GM23338 (cell line): ENCODE measurements around the gene KDM5C. TPM values are rescaled to one million over a fixed set of nuclear protein-coding genes. Genes with fewer than 3 reads are reported as not detected.

Source experiments
- ATAC-seq: fragments of 200-7000 bp; cut with Tn5 transposase; 3 replicates; pipeline ENCODE4 v1.9.1; 2020
- DNase-seq: peaks from one replicate; pipeline ENCODE4 v3.0.0-alpha.2; 2015; ENCODE audit warnings: low spot score
- H2AFZ ChIP-seq: fragments of 200-600 bp; sonication (generic); 2 replicates; pipeline ENCODE4 v1.8.0; 2016; ENCODE audit warnings: antibody characterized with exemption, mild to moderate bottlenecking, moderate library complexity
- H3F3A ChIP-seq: fragments of 200-600 bp; sonication (generic); replicated peaks from 2 replicates; pipeline ENCODE4 v1.8.0; 2017; ENCODE audit warnings: antibody characterized with exemption, mixed run types, low read depth
- H3K27ac ChIP-seq: fragments of 200-600 bp; sonication (generic); 2 replicates; pipeline ENCODE4 v1.6.1; 2016; ENCODE audit warnings: low read depth
- H3K27me3 ChIP-seq: fragments of 200-600 bp; sonication (generic); 2 replicates; pipeline ENCODE4 v1.8.0; 2016; ENCODE audit warnings: mild to moderate bottlenecking, mixed run types, moderate library complexity; ENCODE audit not compliant: insufficient read depth
- H3K36me3 ChIP-seq: fragments of 200-600 bp; sonication (generic); 2 replicates; pipeline ENCODE4 v1.8.0; 2016; ENCODE audit warnings: mild to moderate bottlenecking; ENCODE audit not compliant: insufficient read depth
- H3K4me1 ChIP-seq: fragments of 200-600 bp; sonication (generic); 2 replicates; pipeline ENCODE4 v1.8.0; 2016; ENCODE audit warnings: mild to moderate bottlenecking, moderate library complexity; ENCODE audit not compliant: insufficient read depth
- H3K4me2 ChIP-seq: fragments of 200-600 bp; sonication (generic); 2 replicates; pipeline ENCODE4 v1.7.1; 2017; ENCODE audit warnings: mixed run types
- H3K4me3 ChIP-seq: fragments of 200-600 bp; sonication (generic); 2 replicates; pipeline ENCODE4 v1.6.1; 2016; ENCODE audit warnings: mixed run types
- H3K79me2 ChIP-seq: fragments of 200-600 bp; sonication (generic); replicated peaks from 2 replicates; pipeline ENCODE4 v1.8.0; 2017; ENCODE audit warnings: mild to moderate bottlenecking; ENCODE audit not compliant: insufficient read depth
- H3K9me2 ChIP-seq: fragments of 200-600 bp; sonication (generic); 2 replicates; pipeline ENCODE4 v1.8.0; 2017; ENCODE audit not compliant: insufficient read depth
- H4K20me1 ChIP-seq: fragments of 200-600 bp; sonication (generic); replicated peaks from 2 replicates; pipeline ENCODE4 v1.8.0; 2017; ENCODE audit warnings: mild to moderate bottlenecking; ENCODE audit not compliant: insufficient read depth
- H3K27ac Mint-ChIP-seq: 2 replicates; pipeline ENCODE4 v1.8.0; 2020; ENCODE audit warnings: inconsistent platforms, mild to moderate bottlenecking, moderate library complexity, mixed read lengths
- H3K27me3 Mint-ChIP-seq: 3 replicates; pipeline ENCODE4 v1.8.0; 2022; ENCODE audit warnings: low read depth, mild to moderate bottlenecking, moderate library complexity, mixed read lengths, inconsistent platforms; ENCODE audit not compliant: insufficient read depth, poor library complexity
- H3K36me3 Mint-ChIP-seq: 3 replicates; pipeline ENCODE4 v1.8.0; 2021; ENCODE audit warnings: low read depth, mild to moderate bottlenecking, inconsistent platforms, moderate library complexity, mixed read lengths
- H3K4me1 Mint-ChIP-seq: 3 replicates; pipeline ENCODE4 v1.8.0; 2020; ENCODE audit warnings: mild to moderate bottlenecking, inconsistent platforms, mixed read lengths
- H3K4me3 Mint-ChIP-seq: 3 replicates; pipeline ENCODE4 v1.8.0; 2021; ENCODE audit warnings: moderate library complexity, mild to moderate bottlenecking, inconsistent platforms, mixed read lengths
- H3K9me3 Mint-ChIP-seq: 3 replicates; pipeline ENCODE4 v1.8.0; 2020; ENCODE audit warnings: moderate library complexity, mild to moderate bottlenecking, inconsistent platforms, mixed read lengths
- CTCF ChIP-seq, 2 experiments: fragments of 200-600 bp in 1 of 2; sonication (generic) in 1 of 2; conservative IDR thresholded peaks; 2 replicates each; pipeline versions ENCODE4 v1.5.1 to v1.6.1; 2016 to 2017; ENCODE audit warnings: antibody characterized with exemption in 2 of 2, low read depth in 2 of 2, mild to moderate bottlenecking in 2 of 2, moderate library complexity in 1 of 2
- NANOG ChIP-seq: IDR thresholded peaks from 2 replicates; pipeline ENCODE4 v1.6.1; 2016; ENCODE audit warnings: antibody characterized with exemption, borderline replicate concordance
- STAT1 ChIP-seq: IDR thresholded peaks from one replicate; pipeline ENCODE4 v1.6.1; 2016; ENCODE audit warnings: antibody characterized with exemption; ENCODE audit not compliant: unreplicated experiment
- ZNF114 ChIP-seq: fragments of 250-450 bp; sonication (Bioruptor Pico); IDR thresholded peaks from 2 replicates; pipeline ENCODE4 v1.5.0; 2020; ENCODE audit warnings: mild to moderate bottlenecking, moderate library complexity
- polyA plus RNA-seq: library from polyadenylated mRNA; unstranded; fragments of >200 nt; fragmentation: Nextera tagmentation; extraction: Ambion mirVana; gene quantifications from 2 replicates; pipeline ENCODE4 v1.2.1, GENCODE V29; 2016
- total RNA-seq: library from RNA; depleted of rRNA; stranded (reverse); fragments of >200 nt; shearing (Covaris generic); gene quantifications from 2 replicates; pipeline ENCODE4 v1.2.3, GENCODE V29; 2014
- TF ChIP-seq, protein P1 (sequence below): fragments of 250-450 bp; sonication (Bioruptor Pico); IDR thresholded peaks from 2 replicates; pipeline ENCODE4 v1.5.0; 2020; ENCODE audit warnings: mild to moderate bottlenecking, moderate library complexity
- TF ChIP-seq, protein P2 (sequence below): IDR thresholded peaks from 2 replicates; pipeline ENCODE4 v1.6.1; 2016; ENCODE audit warnings: antibody characterized with exemption

The KDM5C gene
- total and polyA plus RNA-seq, 2 experiments from 2014 or later: 20.3 to 173 TPM

- TF ChIP-seq, protein P1, sequence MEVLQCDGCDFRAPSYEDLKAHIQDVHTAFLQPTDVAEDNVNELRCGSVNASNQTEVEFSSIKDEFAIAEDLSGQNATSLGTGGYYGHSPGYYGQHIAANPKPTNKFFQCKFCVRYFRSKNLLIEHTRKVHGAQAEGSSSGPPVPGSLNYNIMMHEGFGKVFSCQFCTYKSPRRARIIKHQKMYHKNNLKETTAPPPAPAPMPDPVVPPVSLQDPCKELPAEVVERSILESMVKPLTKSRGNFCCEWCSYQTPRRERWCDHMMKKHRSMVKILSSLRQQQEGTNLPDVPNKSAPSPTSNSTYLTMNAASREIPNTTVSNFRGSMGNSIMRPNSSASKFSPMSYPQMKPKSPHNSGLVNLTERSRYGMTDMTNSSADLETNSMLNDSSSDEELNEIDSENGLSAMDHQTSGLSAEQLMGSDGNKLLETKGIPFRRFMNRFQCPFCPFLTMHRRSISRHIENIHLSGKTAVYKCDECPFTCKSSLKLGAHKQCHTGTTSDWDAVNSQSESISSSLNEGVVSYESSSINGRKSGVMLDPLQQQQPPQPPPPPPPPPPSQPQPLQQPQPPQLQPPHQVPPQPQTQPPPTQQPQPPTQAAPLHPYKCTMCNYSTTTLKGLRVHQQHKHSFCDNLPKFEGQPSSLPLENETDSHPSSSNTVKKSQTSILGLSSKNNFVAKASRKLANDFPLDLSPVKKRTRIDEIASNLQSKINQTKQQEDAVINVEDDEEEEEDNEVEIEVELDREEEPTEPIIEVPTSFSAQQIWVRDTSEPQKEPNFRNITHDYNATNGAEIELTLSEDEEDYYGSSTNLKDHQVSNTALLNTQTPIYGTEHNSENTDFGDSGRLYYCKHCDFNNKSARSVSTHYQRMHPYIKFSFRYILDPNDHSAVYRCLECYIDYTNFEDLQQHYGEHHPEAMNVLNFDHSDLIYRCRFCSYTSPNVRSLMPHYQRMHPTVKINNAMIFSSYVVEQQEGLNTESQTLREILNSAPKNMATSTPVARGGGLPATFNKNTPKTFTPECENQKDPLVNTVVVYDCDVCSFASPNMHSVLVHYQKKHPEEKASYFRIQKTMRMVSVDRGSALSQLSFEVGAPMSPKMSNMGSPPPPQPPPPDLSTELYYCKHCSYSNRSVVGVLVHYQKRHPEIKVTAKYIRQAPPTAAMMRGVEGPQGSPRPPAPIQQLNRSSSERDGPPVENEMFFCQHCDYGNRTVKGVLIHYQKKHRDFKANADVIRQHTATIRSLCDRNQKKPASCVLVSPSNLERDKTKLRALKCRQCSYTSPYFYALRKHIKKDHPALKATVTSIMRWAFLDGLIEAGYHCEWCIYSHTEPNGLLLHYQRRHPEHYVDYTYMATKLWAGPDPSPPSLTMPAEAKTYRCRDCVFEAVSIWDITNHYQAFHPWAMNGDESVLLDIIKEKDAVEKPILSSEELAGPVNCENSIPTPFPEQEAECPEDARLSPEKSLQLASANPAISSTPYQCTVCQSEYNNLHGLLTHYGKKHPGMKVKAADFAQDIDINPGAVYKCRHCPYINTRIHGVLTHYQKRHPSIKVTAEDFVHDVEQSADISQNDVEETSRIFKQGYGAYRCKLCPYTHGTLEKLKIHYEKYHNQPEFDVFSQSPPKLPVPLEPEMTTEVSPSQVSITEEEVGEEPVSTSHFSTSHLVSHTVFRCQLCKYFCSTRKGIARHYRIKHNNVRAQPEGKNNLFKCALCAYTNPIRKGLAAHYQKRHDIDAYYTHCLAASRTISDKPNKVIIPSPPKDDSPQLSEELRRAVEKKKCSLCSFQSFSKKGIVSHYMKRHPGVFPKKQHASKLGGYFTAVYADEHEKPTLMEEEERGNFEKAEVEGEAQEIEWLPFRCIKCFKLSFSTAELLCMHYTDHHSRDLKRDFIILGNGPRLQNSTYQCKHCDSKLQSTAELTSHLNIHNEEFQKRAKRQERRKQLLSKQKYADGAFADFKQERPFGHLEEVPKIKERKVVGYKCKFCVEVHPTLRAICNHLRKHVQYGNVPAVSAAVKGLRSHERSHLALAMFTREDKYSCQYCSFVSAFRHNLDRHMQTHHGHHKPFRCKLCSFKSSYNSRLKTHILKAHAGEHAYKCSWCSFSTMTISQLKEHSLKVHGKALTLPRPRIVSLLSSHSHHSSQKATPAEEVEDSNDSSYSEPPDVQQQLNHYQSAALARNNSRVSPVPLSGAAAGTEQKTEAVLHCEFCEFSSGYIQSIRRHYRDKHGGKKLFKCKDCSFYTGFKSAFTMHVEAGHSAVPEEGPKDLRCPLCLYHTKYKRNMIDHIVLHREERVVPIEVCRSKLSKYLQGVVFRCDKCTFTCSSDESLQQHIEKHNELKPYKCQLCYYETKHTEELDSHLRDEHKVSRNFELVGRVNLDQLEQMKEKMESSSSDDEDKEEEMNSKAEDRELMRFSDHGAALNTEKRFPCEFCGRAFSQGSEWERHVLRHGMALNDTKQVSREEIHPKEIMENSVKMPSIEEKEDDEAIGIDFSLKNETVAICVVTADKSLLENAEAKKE (CRISPR knock-in tag): no peak
- no peak for TF ChIP-seq CTCF (conservative IDR thresholded peaks at IDR 0.05; ENCODE audit: low read depth in 2 of 2)
Observed at GRCh38 chrX:53163436-53163835, 61.6 kb downstream of the KDM5C start (continued).

GRCh38 chrX:53160297-53160983, 64.6 kb downstream of the KDM5C start:
- Histone ChIP-seq H3K4me1 (peaks cover 5% of the 10 kb centered on the region; the same call in 1 of the 2 replicates), H4K20me1 (no peaks in the 10 kb centered on the region), H3F3A (no peaks in the 10 kb centered on the region), H2AFZ (no peak overlapping the region), H3K27ac (no peak overlapping the region), H3K4me3 (no peak overlapping the region), H3K27me3 (no peaks in the 10 kb centered on the region), H3K79me2 (no peaks in the 10 kb centered on the region), H3K36me3 (no peaks in the 10 kb centered on the region), H3K9me2 (no peaks in the 10 kb centered on the region), H3K4me2 (no peak overlapping the region)
- H3K36me3 Mint-ChIP-seq: peaks cover 6% of the 10 kb centered on the region
- no peaks in the 10 kb centered on the region for H3K27me3 Mint-ChIP-seq
- peaks cover 6% of the 10 kb centered on the region; the same call in 2 of the 3 replicates for H3K9me3 Mint-ChIP-seq
- no peak overlapping the region for H3K4me3 Mint-ChIP-seq
- no peak overlapping the region for H3K27ac Mint-ChIP-seq
- DNase-seq (no peak), ATAC-seq (no peak)
- H3K4me1 Mint-ChIP-seq: peaks cover 19% of the 10 kb centered on the region
- TF ChIP-seq STAT1 (no peak), NANOG (no peak), ZNF114 (CRISPR knock-in tag) (no peak)
- TF ChIP-seq, protein P2, sequence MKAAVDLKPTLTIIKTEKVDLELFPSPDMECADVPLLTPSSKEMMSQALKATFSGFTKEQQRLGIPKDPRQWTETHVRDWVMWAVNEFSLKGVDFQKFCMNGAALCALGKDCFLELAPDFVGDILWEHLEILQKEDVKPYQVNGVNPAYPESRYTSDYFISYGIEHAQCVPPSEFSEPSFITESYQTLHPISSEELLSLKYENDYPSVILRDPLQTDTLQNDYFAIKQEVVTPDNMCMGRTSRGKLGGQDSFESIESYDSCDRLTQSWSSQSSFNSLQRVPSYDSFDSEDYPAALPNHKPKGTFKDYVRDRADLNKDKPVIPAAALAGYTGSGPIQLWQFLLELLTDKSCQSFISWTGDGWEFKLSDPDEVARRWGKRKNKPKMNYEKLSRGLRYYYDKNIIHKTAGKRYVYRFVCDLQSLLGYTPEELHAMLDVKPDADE: no peak
